Subcutaneous abdominal adipose tissue (tissue), 5 donors: ENCODE results near the gene TSC22D1.
"Not testable (repeated sequence)": the region's sequence is repeated elsewhere in the genome, so short reads cannot be mapped to it uniquely, and the experiment has no call there.

Experiments used
- H3K27ac ChIP-seq: one replicate; pipeline ENCODE4 v1.7.0; 2013; ENCODE audit warnings: low read depth, mild to moderate bottlenecking, inconsistent platforms, low read length, moderate library complexity
- H3K27me3 ChIP-seq, 5 donors: one replicate each; pipeline ENCODE4 v1.7.0; 2013; ENCODE audit warnings: low read length in 5 of 5, inconsistent platforms in 1 of 5; ENCODE audit not compliant: control insufficient read depth in 5 of 5, insufficient read depth in 4 of 5
- H3K36me3 ChIP-seq, 5 donors: one replicate each; pipeline ENCODE4 v1.7.0; 2013; ENCODE audit warnings: low read length in 5 of 5; ENCODE audit not compliant: control insufficient read depth in 5 of 5, insufficient read depth in 5 of 5
- H3K4me1 ChIP-seq, 5 donors: one replicate each; pipeline ENCODE4 v1.7.0; 2013; ENCODE audit warnings: low read length in 5 of 5, mild to moderate bottlenecking in 3 of 5, moderate library complexity in 1 of 5; ENCODE audit not compliant: control insufficient read depth in 5 of 5, insufficient read depth in 5 of 5
- H3K4me3 ChIP-seq, 5 donors: one replicate each; pipeline ENCODE4 v1.7.0; 2013; ENCODE audit warnings: low read length in 5 of 5, low read depth in 1 of 5
- H3K9ac ChIP-seq, 5 donors: one replicate each; pipeline ENCODE4 v1.7.0; 2013; ENCODE audit warnings: low read length in 5 of 5, mild to moderate bottlenecking in 4 of 5, moderate library complexity in 3 of 5
- H3K9me3 ChIP-seq, 5 donors: one replicate each; pipeline ENCODE4 v1.7.0; 2013; ENCODE audit warnings: low read length in 5 of 5; ENCODE audit not compliant: control insufficient read depth in 5 of 5
- donor health status: healthy.
- donor health status: healthy.
- donor health status: healthy.
- donor health status: healthy.
- donor health status: healthy.

Gene TSC22D1

DNA sequence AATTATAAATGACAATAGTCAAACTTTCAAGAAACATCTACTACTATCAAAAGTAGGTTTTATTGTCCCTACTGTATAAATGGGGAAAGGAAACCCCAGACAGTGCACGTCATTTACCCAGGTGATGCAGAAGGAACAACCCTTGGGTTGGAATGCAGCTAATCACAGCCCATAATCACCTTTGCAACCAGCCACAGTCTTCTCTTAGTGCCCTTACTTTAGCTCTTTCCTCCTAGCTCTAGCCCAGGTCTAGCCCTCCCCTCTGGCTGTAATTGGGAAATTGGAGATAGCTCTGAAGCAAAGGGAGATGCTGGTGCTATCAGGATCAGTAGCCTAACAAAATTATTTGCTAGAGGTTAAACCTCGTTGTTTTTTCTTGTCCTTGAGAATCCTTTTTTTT lies 25.5 kb upstream of the TSC22D1 start:
- Histone ChIP-seq H3K4me3 (no peak overlapping the region), H3K27me3 (no peaks in the 10 kb centered on the region), H3K4me1 (peaks cover 0 to 13% (median 8%) of the 10 kb centered on the region in 5 donors), H3K36me3 (no peaks in the 10 kb centered on the region), H3K27ac (no peak overlapping the region), H3K9ac (no peak overlapping the region), H3K9me3 (no peaks in the 10 kb centered on the region)

DNA sequence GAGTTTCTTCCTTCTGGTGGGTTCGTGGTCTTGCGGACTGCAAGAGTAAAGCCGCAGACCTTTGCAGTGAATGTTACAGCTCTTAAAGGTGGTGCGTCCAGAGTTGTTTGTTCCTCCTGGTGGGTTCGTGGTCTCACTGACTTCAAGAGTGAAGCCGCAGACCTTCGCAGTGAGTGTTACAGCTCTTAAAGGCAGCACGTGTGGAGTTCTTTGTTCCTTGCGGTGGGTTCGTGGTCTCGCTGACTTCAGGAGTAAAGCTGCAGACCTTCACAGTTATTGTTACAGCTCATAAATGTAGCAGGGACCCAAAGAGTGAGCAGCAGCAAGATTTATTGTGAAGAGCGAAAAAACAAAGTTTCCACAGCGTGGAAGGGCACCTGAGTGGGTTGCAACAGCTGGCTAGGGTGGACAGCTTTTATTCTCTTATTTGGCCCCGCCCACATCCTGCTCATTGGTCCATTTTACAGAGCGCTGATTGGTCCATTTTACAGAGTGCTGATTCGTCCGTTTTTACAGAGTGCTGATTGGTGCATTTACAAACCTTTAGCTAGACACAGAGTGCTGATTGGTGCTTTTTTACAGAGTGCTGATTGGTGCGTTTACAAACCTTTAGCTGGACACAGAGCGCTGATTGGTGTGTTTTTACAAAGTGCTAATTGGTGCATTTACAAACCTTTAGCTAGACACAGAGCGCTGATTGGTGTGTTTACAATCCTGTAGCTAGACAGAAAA lies 17.9 kb upstream of the TSC22D1 start:
- H3K9me3 ChIP-seq, H3K36me3 ChIP-seq, H3K4me1 ChIP-seq, H3K9ac ChIP-seq, H3K27ac ChIP-seq, H3K27me3 ChIP-seq, H3K4me3 ChIP-seq: not testable (repeated sequence)

DNA sequence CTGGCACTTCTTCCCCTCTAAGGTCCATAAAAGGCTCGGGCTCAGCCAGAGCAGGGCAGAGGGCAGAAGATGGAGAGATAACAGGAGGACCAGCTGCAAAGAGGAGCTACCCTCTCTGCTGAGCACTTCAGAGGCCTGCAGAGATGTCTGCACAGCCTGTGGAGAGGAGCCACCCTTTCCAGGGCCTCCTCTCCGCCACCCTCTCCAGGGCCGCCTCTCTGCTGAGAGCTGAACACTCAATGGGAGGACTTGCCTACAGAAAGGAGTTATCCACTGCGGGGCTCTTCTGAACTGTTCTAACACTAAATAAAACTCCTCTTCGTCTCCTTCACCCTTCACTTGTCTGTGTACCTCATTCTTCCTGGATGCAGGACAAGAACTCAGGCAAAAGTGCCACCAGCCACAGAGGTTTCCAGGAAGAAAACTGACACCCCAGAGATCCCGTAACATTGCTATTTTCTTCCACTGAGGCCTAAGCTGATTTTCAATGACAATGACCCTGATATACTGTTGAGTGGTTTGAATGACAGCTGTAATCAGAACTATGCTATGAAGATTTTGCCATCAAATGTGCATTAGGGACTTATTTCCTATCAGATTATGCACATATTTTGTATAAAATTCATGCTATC lies 16.2 kb upstream of the TSC22D1 start:
- H3K9me3 ChIP-seq: no peaks in the 10 kb centered on the region
- no peaks in the 10 kb centered on the region for H3K36me3 ChIP-seq
- H3K4me1 ChIP-seq: no peaks in the 10 kb centered on the region
- H3K9ac ChIP-seq: no peak overlapping the region
- H3K27me3 ChIP-seq: peaks cover 0 to 3% (median 0%) of the 10 kb centered on the region in 5 donors
- H3K27ac ChIP-seq: no peak overlapping the region
- no peak overlapping the region for H3K4me3 ChIP-seq

DNA sequence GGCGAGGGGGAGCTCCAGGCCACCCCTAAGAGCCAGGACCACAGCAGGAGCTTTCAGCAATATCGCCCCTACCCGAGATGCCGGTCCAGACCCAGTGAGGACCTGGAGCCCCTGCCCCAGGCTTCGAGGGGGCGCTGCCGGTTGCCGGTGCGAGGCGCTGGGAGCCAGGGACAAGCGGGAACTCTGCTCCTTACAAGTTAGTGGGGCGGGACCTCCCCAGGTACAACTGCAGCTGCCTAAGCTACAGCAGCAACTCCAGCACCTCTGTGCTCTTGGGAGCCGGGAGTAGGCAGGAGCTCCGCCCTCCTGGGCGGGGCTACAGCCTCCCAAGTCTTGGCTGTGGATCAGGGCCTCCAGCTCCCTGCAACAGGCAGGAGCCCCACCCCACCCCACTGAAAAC lies 15.2 kb upstream of the TSC22D1 start:
- Histone ChIP-seq H3K4me3 (no peak overlapping the region), H3K9me3 (no peaks in the 10 kb centered on the region), H3K27ac (no peak overlapping the region), H3K27me3 (peaks cover 0 to 3% (median 0%) of the 10 kb centered on the region in 5 donors), H3K9ac (no peak overlapping the region), H3K36me3 (no peaks in the 10 kb centered on the region), H3K4me1 (no peaks in the 10 kb centered on the region)

DNA sequence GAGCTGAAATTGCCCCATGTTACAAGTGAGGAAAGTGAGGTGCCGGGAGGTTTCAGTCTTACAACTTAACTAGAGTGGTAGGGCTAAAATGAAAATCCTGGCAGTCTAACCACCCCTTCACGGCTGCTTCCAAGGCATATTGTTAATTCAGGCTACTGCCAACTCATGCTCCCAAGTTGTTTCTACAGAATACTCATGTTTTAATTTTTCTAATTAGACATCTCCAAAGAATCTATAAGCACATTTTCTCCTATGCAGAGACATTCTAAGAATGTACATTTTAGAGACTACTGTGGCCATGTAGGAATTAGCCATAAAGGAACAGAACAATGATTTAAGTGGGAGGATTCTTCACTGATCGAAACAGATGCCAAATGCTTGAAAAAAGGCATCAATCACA lies 7.0 kb upstream of the TSC22D1 start:
- H3K4me3 ChIP-seq: no peak overlapping the region
- peaks cover 2 to 4% (median 3%) of the 10 kb centered on the region in 5 donors for H3K4me1 ChIP-seq
- no peak overlapping the region for H3K27ac ChIP-seq
- H3K27me3 ChIP-seq: no peaks in the 10 kb centered on the region
- no peaks in the 10 kb centered on the region for H3K36me3 ChIP-seq
- H3K9ac ChIP-seq: no peak overlapping the region
- H3K9me3 ChIP-seq: no peaks in the 10 kb centered on the region

DNA sequence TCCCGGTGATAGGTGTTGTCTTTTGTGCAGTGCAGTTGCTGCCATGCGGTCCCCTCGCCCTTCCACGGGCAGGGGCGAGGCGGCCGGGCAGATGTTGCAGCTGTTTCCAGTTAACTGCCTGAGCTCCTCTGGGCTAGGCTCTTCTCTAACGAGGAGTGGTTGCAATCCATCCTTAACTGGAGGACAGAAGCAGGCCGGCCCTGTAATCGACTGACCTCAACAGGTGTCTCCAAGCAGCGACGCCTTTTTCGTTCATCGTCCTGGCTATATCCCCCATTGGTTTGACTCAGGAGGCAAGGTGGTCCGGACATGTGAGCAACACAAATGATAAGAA lies 1.9 kb upstream of the TSC22D1 start:
- peak overlapping the region in 4 of 5 donors; percentile 67 to 83 (median 81) for H3K9ac ChIP-seq
- no peaks in the 10 kb centered on the region for H3K27me3 ChIP-seq
- H3K4me3 ChIP-seq: peak overlapping the region; percentile 64 to 88 (median 81)
- H3K4me1 ChIP-seq: peaks cover 5 to 36% (median 28%) of the 10 kb centered on the region in 5 donors
- no peaks in the 10 kb centered on the region for H3K36me3 ChIP-seq
- H3K9me3 ChIP-seq: no peaks in the 10 kb centered on the region
- H3K27ac ChIP-seq: peak overlapping the region; percentile 82

DNA sequence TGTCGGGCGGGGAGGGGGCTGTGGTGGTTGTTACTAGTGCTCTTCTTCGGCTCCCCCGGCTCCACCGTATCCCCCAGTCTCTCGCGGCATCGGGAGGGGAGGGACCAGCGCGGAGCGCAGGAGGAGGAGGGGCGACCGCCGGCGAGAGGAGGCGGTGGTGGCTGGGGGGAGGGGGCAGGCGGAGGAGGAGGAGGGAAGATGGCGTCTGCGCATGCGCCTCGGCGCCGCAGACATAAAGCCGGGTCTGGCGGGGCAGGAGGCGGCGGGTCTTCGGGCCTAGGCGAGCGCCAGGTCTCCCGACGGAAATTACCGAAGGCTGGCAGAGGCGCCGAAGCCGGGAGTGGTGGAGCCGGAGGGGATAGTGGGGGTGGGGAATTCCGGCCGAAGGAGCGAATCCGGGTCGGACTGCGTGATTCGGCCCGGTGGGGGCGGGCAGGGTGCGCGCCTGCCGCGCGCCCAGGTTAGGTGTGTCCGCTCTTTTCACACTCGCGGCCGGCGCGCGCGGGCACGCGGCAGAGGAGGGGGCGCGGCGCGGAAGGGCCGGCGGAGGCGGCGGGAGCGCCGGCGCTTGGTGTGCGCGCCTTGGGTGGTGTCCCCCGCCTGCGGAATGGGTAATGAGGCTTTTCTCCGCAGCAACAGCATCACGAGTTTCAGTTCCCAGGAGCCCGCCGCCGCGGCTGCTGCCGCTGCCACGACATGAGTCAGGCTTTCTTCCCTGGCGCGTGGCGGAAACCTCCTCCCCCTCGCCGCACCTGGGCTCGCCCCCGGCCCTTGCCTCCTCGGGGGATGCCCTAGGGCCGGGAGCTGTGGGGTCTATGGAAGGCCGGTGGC lies 1.3 kb upstream of the TSC22D1 start:
- H3K9me3 ChIP-seq: no peaks in the 10 kb centered on the region
- H3K27ac ChIP-seq: peak overlapping the region; percentile 82
- H3K36me3 ChIP-seq: no peaks in the 10 kb centered on the region
- peak overlapping the region in 4 of 5 donors; percentile 67 to 83 (median 81) for H3K9ac ChIP-seq
- peak overlapping the region; percentile 64 to 88 (median 81) for H3K4me3 ChIP-seq
- H3K4me1 ChIP-seq: peaks cover 5 to 36% (median 28%) of the 10 kb centered on the region in 5 donors
- H3K27me3 ChIP-seq: no peaks in the 10 kb centered on the region

DNA sequence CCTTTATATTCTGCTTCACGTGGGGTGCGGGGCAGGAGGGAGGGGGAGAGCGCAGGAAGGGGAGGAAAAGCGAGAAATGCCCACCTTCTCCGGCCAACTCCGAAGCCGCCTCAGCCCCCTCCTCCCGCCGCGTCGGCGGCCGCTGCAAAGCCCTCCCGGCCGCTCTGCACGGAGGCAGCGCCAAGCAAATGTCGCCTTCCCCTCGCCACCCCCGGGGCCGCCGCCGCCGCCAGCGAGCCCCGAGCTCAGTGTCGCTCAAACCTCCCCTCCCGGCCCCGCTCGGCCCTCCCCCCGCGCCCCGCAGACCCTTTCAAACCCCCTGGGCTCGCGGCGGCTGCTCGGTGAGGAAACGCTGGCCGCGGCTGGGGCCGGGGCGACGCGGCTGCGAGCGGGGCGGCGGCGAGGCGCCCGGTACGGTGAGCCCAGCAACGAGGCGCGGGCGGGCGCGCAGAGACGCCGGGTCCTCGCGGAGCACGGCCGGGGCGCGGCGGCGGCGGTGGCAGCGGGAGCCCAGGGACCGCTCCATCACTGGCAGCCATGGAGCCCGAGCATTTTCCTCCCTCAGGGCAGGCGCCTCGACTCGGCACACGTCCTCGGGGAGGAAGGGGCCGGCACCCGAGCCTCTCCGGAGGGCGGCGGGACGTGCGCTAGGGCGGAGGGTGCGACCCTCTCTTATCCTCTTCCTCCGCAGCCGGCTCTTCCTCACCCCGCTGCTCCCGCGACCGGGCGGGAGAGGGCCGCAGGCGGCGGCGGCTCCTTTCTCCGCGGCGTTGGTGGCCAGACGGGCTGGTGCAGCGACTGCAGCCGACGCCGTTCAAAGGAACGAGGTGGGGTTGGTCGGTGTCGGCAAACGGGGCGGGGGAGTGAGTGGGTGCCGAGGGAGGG lies 463 bp upstream of the TSC22D1 start:
- Histone ChIP-seq H3K9ac (peak overlapping the region in 4 of 5 donors; percentile 64 to 83 (median 72)), H3K27ac (peak overlapping the region; percentile 82), H3K9me3 (no peaks in the 10 kb centered on the region), H3K4me3 (peak overlapping the region; percentile 81 to 88 (median 81)), H3K36me3 (no peaks in the 10 kb centered on the region), H3K4me1 (peaks cover 5 to 36% (median 28%) of the 10 kb centered on the region in 5 donors), H3K27me3 (no peaks in the 10 kb centered on the region)

DNA sequence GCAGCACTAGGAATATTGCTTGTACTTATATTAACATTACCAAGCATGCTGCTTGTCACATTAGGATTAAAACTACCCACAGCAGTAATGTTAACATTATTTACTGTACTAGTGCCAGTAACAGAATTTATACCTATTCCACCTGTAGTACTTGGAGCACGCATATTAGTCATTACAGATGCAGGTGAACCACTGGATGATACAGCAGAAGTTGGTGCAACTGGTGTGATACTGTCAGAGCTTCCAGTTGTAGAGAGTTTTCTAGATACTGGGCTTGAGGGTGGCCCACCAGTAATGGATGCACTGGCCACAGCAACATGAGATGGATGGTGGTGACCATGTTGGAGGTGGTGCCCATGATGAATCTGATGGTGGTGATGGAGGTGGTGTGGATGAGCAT lies 1.1 kb downstream of the TSC22D1 start:
- H3K36me3 ChIP-seq: no peaks in the 10 kb centered on the region
- peaks cover 5 to 36% (median 28%) of the 10 kb centered on the region in 5 donors for H3K4me1 ChIP-seq
- no peaks in the 10 kb centered on the region for H3K27me3 ChIP-seq
- H3K4me3 ChIP-seq: peak overlapping the region in 4 of 5 donors; percentile 81 to 88 (median 81)
- H3K9me3 ChIP-seq: no peaks in the 10 kb centered on the region
- H3K27ac ChIP-seq: no peak overlapping the region
- no peak overlapping the region for H3K9ac ChIP-seq
